NB4 (cell line): Measurements from ENCODE around the gene DNAL1.

Experiments
- CTCF ChIP-seq: IDR thresholded peaks from one replicate; pipeline ENCODE4 v1.5.1; 2012; ENCODE audit warnings: low read depth, low read length
- POLR2A ChIP-seq: IDR thresholded peaks from 2 replicates; pipeline ENCODE4 v1.6.1; 2011; ENCODE audit warnings: mild to moderate bottlenecking; ENCODE audit not compliant: insufficient read length; ENCODE audit errors: extremely low read depth

- no peak for TF ChIP-seq POLR2A
- TF ChIP-seq CTCF, result no peak
Observed at GRCh38 chr14:73640796-73641365, 3.9 kb upstream of the DNAL1 start.
